ENCODE measurements around the gene NFKB1. TPM values are rescaled to one million over a fixed set of nuclear protein-coding genes. Genes with fewer than 3 reads are reported as not detected.

The NFKB1 gene
- total and polyA plus RNA-seq, 9 of the 15 experiments (the other 6 are each of a cell fraction or from before 2014, with no cell fraction given): 2.4 to 14.5 (median 10.3) TPM

DNA sequence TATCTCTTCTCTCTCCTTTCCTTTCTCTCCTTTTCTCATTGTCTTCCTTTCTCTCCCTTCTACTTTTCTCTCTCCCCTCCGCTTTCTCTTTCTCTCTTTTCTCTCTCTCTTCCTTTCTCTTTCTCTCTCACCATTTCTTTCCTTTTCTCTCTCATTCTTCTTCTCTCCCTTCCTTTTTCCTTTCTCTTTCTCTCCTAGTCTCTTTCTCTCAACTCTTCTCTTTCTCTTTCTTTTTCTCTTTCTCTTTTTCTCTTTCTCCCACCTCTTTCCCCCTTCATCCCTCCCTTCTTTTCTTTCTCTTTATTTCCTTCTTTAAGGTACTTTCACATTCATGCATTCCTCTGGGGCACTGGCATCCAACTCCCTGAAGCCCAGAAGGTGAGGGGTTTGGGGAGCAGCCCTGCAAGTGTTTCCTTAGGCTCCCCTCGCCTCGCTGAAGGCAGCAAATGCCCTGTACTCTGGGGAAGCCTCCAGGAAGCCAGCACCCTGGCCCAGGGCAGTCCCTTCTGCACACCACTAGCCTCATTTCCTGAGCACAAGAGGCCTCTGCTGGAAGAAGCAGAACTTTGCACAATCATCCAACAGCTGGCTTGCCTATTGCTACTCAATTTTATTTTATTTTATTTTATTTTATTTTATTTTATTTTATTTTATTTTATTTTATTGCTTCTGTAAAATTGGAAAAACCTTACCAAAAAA lies 124.2 kb downstream of the NFKB1 start (continued):
- TF ChIP-seq ZNF780A (CRISPR knock-in tag; IDR thresholded peaks at IDR 0.05) (no peak), ZNF23 (CRISPR knock-in tag; IDR thresholded peaks at IDR 0.05) (no peak), PRPF4 (IDR thresholded peaks at IDR 0.05; ENCODE audit: insufficient read depth, low read depth, low read length, poor library complexity, severe bottlenecking) (no peak), C11orf30 (IDR thresholded peaks at IDR 0.05; ENCODE audit: low read depth) (no peak), ZNF785 (CRISPR knock-in tag; IDR thresholded peaks at IDR 0.05) (no peak), YY1 (IDR thresholded peaks at IDR 0.05; ENCODE audit: borderline replicate concordance in 1 of 3, control insufficient read depth in 1 of 3, extremely low read depth in 1 of 3, insufficient read depth in 3 of 3, insufficient read length in 1 of 3, insufficient replicate concordance in 2 of 3, low read depth in 1 of 3, low read length in 2 of 3) (no peak), MYC (IDR thresholded peaks at IDR 0.05; ENCODE audit: low read depth, low read length) (no peak), MYC (CRISPR knock-in tag; IDR thresholded peaks at IDR 0.05; ENCODE audit: borderline replicate concordance, low read depth) (no peak), ZC3H11A (IDR thresholded peaks at IDR 0.05; ENCODE audit: low read depth, low read length) (no peak), NCOA2 (IDR thresholded peaks at IDR 0.05; ENCODE audit: partially characterized antibody in 2 of 2) (no peak), ETV1 (tag; conservative IDR thresholded peaks at IDR 0.05; ENCODE audit: low read depth) (no peak), RAD21 (CRISPR knock-in tag; conservative IDR thresholded peaks at IDR 0.05 in 1 of 2, IDR thresholded peaks at IDR 0.05 in 1 of 2) (peak in 1 of 2 experiments; percentile 49; a peak in 3 of 4 replicates), HDAC8 (tag; IDR thresholded peaks at IDR 0.05) (no peak), ZBTB7A (IDR thresholded peaks at IDR 0.05; ENCODE audit: borderline replicate concordance, control insufficient read depth, low read depth, low read length) (no peak), NFATC3 (IDR thresholded peaks at IDR 0.05) (no peak), TBP (optimal IDR thresholded peaks at IDR 0.05; ENCODE audit: low read depth, low read length) (no peak), RBM17 (IDR thresholded peaks at IDR 0.05; ENCODE audit: borderline replicate concordance, low read depth, low read length) (no peak)
- TF ChIP-seq, protein P1, sequence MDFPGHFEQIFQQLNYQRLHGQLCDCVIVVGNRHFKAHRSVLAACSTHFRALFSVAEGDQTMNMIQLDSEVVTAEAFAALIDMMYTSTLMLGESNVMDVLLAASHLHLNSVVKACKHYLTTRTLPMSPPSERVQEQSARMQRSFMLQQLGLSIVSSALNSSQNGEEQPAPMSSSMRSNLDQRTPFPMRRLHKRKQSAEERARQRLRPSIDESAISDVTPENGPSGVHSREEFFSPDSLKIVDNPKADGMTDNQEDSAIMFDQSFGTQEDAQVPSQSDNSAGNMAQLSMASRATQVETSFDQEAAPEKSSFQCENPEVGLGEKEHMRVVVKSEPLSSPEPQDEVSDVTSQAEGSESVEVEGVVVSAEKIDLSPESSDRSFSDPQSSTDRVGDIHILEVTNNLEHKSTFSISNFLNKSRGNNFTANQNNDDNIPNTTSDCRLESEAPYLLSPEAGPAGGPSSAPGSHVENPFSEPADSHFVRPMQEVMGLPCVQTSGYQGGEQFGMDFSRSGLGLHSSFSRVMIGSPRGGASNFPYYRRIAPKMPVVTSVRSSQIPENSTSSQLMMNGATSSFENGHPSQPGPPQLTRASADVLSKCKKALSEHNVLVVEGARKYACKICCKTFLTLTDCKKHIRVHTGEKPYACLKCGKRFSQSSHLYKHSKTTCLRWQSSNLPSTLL (IDR thresholded peaks at IDR 0.05): no peak
- TF ChIP-seq, protein P2, sequence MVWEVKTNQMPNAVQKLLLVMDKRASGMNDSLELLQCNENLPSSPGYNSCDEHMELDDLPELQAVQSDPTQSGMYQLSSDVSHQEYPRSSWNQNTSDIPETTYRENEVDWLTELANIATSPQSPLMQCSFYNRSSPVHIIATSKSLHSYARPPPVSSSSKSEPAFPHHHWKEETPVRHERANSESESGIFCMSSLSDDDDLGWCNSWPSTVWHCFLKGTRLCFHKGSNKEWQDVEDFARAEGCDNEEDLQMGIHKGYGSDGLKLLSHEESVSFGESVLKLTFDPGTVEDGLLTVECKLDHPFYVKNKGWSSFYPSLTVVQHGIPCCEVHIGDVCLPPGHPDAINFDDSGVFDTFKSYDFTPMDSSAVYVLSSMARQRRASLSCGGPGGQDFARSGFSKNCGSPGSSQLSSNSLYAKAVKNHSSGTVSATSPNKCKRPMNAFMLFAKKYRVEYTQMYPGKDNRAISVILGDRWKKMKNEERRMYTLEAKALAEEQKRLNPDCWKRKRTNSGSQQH (CRISPR knock-in tag; IDR thresholded peaks at IDR 0.05): peak; percentile 80; the same call in 1 of the 2 replicates
- TF ChIP-seq, protein P3, sequence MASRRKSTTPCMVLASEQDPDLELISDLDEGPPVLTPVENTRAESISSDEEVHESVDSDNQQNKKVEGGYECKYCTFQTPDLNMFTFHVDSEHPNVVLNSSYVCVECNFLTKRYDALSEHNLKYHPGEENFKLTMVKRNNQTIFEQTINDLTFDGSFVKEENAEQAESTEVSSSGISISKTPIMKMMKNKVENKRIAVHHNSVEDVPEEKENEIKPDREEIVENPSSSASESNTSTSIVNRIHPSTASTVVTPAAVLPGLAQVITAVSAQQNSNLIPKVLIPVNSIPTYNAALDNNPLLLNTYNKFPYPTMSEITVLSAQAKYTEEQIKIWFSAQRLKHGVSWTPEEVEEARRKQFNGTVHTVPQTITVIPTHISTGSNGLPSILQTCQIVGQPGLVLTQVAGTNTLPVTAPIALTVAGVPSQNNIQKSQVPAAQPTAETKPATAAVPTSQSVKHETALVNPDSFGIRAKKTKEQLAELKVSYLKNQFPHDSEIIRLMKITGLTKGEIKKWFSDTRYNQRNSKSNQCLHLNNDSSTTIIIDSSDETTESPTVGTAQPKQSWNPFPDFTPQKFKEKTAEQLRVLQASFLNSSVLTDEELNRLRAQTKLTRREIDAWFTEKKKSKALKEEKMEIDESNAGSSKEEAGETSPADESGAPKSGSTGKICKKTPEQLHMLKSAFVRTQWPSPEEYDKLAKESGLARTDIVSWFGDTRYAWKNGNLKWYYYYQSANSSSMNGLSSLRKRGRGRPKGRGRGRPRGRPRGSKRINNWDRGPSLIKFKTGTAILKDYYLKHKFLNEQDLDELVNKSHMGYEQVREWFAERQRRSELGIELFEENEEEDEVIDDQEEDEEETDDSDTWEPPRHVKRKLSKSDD (conservative IDR thresholded peaks at IDR 0.05; ENCODE audit: low read length): no peak

Data from K562 (cell line).